HG02571 (cell line): ENCODE data around the gene ILF3.

Experiments
- ATAC-seq: cut with Tn5 transposase; IDR thresholded peaks from one replicate; pipeline ENCODE4 v1.9.1; 2021; ENCODE audit warnings: mild to moderate bottlenecking, moderate library complexity; ENCODE audit not compliant: unreplicated experiment

ILF3 gene

GRCh38 chr19:10727685-10728201, 73.6 kb downstream of the ILF3 start:
- no peak for ATAC-seq

DNA sequence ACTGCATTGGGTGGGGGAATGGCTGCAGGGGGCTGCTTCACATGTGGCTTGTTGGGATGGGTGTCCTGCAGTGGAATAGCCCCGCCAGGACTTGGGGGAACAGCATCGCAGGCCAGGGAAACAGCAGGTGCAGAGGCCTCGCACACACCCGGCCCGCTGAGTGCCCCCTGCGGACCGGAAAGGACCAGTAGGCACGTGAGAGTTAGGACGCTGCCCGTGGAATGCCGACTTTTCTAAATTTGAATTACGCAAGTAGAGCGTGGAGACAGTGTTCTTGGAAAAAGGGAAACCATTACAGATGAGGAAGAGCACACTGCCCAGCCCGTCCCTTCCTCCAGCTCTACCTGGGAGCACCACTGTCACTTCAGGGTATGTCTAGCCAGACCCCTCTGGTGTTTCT, 75.3 kb downstream of the ILF3 start:
- no peak for ATAC-seq

DNA sequence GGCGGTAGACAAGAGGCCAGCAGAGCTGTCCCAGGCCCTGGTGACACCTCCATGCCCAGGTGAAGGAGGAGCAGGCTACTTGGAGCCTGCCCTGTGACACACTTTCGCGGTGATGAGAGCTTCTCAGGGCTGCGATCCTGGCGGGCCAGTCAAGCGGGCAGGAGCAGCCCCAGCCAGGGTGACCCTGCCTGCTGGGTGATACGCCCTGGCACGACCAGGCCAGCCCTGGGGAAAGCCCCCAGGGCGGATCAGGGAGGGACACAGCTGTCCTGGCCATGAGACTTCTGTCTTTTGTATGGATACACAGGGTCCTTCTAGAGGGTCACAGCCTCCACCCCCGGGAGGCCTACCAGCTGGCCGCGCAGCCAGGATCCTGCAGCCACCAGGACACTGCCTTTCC, 76.8 kb downstream of the ILF3 start:
- no peak for ATAC-seq

DNA sequence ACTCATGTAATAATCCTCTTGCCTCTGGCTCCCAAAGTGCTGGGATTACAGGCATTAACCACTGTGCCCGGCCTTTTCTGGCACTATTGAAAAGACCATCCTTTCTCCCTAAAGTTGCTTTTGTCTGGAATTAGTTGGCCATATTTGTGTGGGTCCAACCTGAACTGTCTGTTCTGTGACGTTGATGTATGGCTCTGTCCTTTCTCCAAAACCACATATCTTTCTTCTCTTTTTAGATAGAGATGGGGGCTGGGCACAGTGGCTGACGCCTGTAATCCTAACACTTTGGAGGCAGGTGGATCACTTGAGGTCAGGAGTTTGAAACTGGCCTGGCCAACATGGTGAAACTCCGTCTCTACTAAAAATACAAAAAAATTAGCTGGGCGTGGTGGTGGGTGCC, 81.6 kb downstream of the ILF3 start:
- ATAC-seq, result no peak

DNA sequence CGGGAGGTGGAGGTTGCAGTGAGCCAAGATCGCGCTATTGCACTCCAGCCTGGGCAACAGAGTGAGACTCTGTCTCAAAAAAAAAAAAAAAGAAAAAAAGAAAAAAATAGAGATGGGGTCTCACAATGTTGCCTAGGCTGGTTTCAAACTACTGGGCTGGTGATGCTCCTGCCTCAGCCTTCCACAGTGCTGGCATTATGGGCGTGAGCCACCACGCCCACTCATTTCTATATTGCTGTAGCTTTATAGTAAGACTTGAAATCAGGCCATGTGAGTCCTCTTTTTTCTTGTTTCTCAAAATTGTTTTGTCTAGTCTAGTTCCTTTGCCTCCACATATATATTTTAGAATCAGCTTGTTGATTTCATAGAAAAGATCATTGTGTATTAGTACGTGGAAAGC, 82.0 kb downstream of the ILF3 start:
- ATAC-seq, result no peak

DNA sequence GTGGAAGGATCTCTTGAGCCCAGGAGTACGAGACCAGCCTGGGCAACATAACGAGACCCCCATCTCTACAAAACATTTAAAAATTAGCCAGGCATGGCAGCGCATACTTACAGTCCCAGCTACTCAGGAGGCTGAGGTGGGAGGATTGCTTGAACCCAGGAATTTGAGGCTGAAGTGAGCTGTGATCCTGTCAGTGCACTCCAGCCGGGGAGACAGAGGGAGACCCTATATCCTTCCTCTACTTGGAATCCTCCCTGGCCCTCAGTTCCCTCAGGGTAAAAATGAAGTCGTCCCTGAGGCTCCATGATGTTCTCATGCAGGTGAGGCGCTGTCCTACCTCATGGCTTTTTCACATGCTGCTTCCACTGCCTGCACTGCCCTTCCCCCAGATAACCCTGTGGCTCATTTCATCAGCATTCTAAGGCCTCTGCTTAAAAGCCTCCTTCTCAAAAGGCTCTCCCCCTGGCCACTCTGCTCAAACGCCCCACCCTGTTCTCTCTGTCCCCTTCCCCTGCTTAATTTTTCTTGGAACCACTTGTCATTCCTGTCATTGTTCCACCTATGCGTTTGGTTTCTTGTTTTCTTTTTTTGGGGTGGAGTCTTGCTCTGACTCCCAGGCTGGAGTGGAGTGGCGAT, 82.9 kb downstream of the ILF3 start:
- ATAC-seq, result no peak

DNA sequence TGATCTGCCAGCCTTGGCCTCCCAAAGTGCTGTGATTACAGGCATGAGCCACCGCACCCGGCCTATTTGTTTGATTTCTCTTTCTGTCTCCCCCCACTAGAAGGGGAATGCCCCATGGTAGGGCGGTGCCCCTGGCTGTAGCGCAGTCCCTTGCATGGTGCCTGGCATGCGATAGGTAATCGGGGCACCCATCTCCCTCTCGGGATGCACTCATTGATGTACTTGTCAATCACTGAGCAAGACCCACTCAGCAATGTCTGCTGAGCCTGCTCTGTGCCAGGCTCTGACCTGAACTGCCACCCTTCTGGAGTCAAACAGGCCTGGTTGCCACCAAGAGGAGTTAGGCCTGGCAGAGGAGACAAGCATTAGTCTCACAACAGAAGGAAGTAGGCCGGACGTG, 83.6 kb downstream of the ILF3 start:
- no peak for ATAC-seq

- ATAC-seq, result no peak
Measured at GRCh38 chr19:10740798-10741197, 86.7 kb downstream of the ILF3 start.
